ENCODE measurements around the gene FES.
A peak's percentile ranks its signal among the peaks of the same experiment; 100 is the strongest.
"Not testable (repeated sequence)": the region's sequence is repeated elsewhere in the genome, so short reads cannot be mapped to it uniquely, and the experiment has no call there.

The FES gene

GRCh38 chr15:90860942-90861675, 23.2 kb upstream of the FES start:
- DNase-seq (ENCODE audit: low read depth in 2 of 2): no peak

GRCh38 chr15:90862487-90862886, 21.8 kb upstream of the FES start:
- DNase-seq (ENCODE audit: low read depth in 2 of 2): no peak

- no peak for DNase-seq (ENCODE audit: low read depth in 2 of 2)
Measured at GRCh38 chr15:90862964-90863778, 21.1 kb upstream of the FES start.

GRCh38 chr15:90863987-90864386, 20.3 kb upstream of the FES start:
- no peak for DNase-seq (ENCODE audit: low read depth in 2 of 2)

GRCh38 chr15:90864507-90864906, 19.8 kb upstream of the FES start:
- DNase-seq (ENCODE audit: low read depth in 2 of 2): no peak

- no peak for DNase-seq (ENCODE audit: low read depth in 2 of 2)
Measured at GRCh38 chr15:90865702-90866101, 18.6 kb upstream of the FES start.

GRCh38 chr15:90866161-90866715, 18.1 kb upstream of the FES start:
- no peak for DNase-seq (ENCODE audit: low read depth in 2 of 2)

- DNase-seq (ENCODE audit: low read depth in 2 of 2): no peak
Measured at GRCh38 chr15:90866800-90867199, 17.5 kb upstream of the FES start.

- DNase-seq (ENCODE audit: low read depth in 2 of 2): no peak
Measured at GRCh38 chr15:90868261-90868689, 16.0 kb upstream of the FES start, which contains the start of gene FURIN. TSS of gene FURIN (plus strand) at chr15:90868588. CDS start at chr15:90875741, 7,153 bp downstream.

GRCh38 chr15:90869140-90869541, 15.2 kb upstream of the FES start:
- no peak for DNase-seq (ENCODE audit: low read depth in 2 of 2)

GRCh38 chr15:90869601-90870353, 14.5 kb upstream of the FES start:
- no peak for DNase-seq (ENCODE audit: low read depth in 2 of 2)

GRCh38 chr15:90870354-90871138, 13.8 kb upstream of the FES start:
- no peak for DNase-seq (ENCODE audit: low read depth in 2 of 2)

- no peak for DNase-seq (ENCODE audit: low read depth in 2 of 2)
Measured at GRCh38 chr15:90871139-90871715, 13.1 kb upstream of the FES start.

GRCh38 chr15:90871716-90872485, 12.4 kb upstream of the FES start:
- DNase-seq (ENCODE audit: low read depth in 2 of 2): no peak

- DNase-seq (ENCODE audit: low read depth in 2 of 2): peak in 1 of 2 donors; percentile 36
Measured at GRCh38 chr15:90872486-90873184, 11.7 kb upstream of the FES start.

GRCh38 chr15:90873488-90873997, 10.8 kb upstream of the FES start:
- DNase-seq (ENCODE audit: low read depth in 2 of 2): no peak

GRCh38 chr15:90873998-90874605, 10.2 kb upstream of the FES start:
- no peak for DNase-seq (ENCODE audit: low read depth in 2 of 2)

GRCh38 chr15:90874986-90875385, 9.3 kb upstream of the FES start:
- DNase-seq (ENCODE audit: low read depth in 2 of 2): not testable (repeated sequence)

GRCh38 chr15:90875549-90875981, 8.7 kb upstream of the FES start:
- DNase-seq (ENCODE audit: low read depth in 2 of 2): no peak
